GM21717 (cell line): Measurements from ENCODE around the gene CCNG1.
"Not testable (repeated sequence)": the region's sequence is repeated elsewhere in the genome, so short reads cannot be mapped to it uniquely, and the experiment has no call there.

Source experiments
- ATAC-seq: cut with Tn5 transposase; IDR thresholded peaks from one replicate; pipeline ENCODE4 v1.9.1; 2021; ENCODE audit warnings: mild to moderate bottlenecking, moderate library complexity; ENCODE audit not compliant: unreplicated experiment

Gene CCNG1

GRCh38 chr5:163440954-163441353 is 3.6 kb downstream of the CCNG1 start:
- no peak for ATAC-seq

- no peak for ATAC-seq
Measured at GRCh38 chr5:163444526-163444925, 7.1 kb downstream of the CCNG1 start.

- no peak for ATAC-seq
Measured at GRCh38 chr5:163445345-163445744, 8.0 kb downstream of the CCNG1 start.

GRCh38 chr5:163447191-163447590 is 9.8 kb downstream of the CCNG1 start:
- no peak for ATAC-seq

- ATAC-seq, result no peak
Measured at GRCh38 chr5:163447875-163448274, 10.5 kb downstream of the CCNG1 start.

GRCh38 chr5:163448491-163448890 is 11.1 kb downstream of the CCNG1 start:
- no peak for ATAC-seq

- no peak for ATAC-seq
Measured at GRCh38 chr5:163451489-163451888, 14.1 kb downstream of the CCNG1 start.

GRCh38 chr5:163453705-163454104 is 16.3 kb downstream of the CCNG1 start:
- no peak for ATAC-seq

GRCh38 chr5:163455406-163455805 is 18.0 kb downstream of the CCNG1 start:
- ATAC-seq, result not testable (repeated sequence)

GRCh38 chr5:163456029-163456589 is 18.7 kb downstream of the CCNG1 start:
- ATAC-seq, result no peak

- no peak for ATAC-seq
Measured at GRCh38 chr5:163456840-163457239, 19.4 kb downstream of the CCNG1 start.

GRCh38 chr5:163458778-163459385 is 21.5 kb downstream of the CCNG1 start:
- no peak for ATAC-seq

GRCh38 chr5:163459462-163459818 is 22.0 kb downstream of the CCNG1 start:
- peak; percentile 8 for ATAC-seq

GRCh38 chr5:163459819-163460561 is 22.6 kb downstream of the CCNG1 start, which contains the start of gene NUDCD2:
NUDCD2 (minus strand) TSS chr5:163460102; CDS start chr5:163460050, 52 bp downstream.
- peak; percentile 85 for ATAC-seq

- peak; percentile 1 for ATAC-seq
Measured at GRCh38 chr5:163460562-163461171, 23.3 kb downstream of the CCNG1 start, which contains the start of gene HMMR. HMMR (plus strand) TSS chr5:163460632; CDS start chr5:163460693, 61 bp downstream.

GRCh38 chr5:163463063-163463435 is 25.7 kb downstream of the CCNG1 start:
- no peak for ATAC-seq

GRCh38 chr5:163467682-163468081 is 30.3 kb downstream of the CCNG1 start:
- no peak for ATAC-seq

- no peak for ATAC-seq
Measured at GRCh38 chr5:163473635-163474243, 36.3 kb downstream of the CCNG1 start.

GRCh38 chr5:163475411-163475810 is 38.0 kb downstream of the CCNG1 start:
- ATAC-seq, result no peak

- ATAC-seq, result no peak
Measured at GRCh38 chr5:163478126-163478981, 41.0 kb downstream of the CCNG1 start.

- ATAC-seq, result no peak
Measured at GRCh38 chr5:163478982-163479271, 41.5 kb downstream of the CCNG1 start.
